ENCODE measurements around the gene RREB1. TPM values are rescaled to one million over a fixed set of nuclear protein-coding genes. Genes with fewer than 3 reads are reported as not detected.

RREB1 gene
- total RNA-seq, 2 donors from 2014 or later: 58.4 to 71.0 TPM

- 54% methylated on average over 9 of the region's 9 CpGs for WGBS
- DNase-seq (ENCODE audit: low spot score): no peak
- TF ChIP-seq POLR2AphosphoS5 (IDR thresholded peaks at IDR 0.05) (no peak), POLR2A (IDR thresholded peaks at IDR 0.05) (no peak)
- TF ChIP-seq, protein P1, sequence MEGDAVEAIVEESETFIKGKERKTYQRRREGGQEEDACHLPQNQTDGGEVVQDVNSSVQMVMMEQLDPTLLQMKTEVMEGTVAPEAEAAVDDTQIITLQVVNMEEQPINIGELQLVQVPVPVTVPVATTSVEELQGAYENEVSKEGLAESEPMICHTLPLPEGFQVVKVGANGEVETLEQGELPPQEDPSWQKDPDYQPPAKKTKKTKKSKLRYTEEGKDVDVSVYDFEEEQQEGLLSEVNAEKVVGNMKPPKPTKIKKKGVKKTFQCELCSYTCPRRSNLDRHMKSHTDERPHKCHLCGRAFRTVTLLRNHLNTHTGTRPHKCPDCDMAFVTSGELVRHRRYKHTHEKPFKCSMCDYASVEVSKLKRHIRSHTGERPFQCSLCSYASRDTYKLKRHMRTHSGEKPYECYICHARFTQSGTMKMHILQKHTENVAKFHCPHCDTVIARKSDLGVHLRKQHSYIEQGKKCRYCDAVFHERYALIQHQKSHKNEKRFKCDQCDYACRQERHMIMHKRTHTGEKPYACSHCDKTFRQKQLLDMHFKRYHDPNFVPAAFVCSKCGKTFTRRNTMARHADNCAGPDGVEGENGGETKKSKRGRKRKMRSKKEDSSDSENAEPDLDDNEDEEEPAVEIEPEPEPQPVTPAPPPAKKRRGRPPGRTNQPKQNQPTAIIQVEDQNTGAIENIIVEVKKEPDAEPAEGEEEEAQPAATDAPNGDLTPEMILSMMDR (IDR thresholded peaks at IDR 0.05): peak in 1 of 4 experiments; percentile 3
- no peaks in the 10 kb centered on the region for H3K27me3 ChIP-seq (replicated peaks; ENCODE audit: insufficient read depth)
- H3K4me3 ChIP-seq: peak overlapping the region; percentile 9 to 10
- intact Hi-C loops (cut with DNase I): no loop called here
- H3K4me1 ChIP-seq (replicated peaks): no peaks in the 10 kb centered on the region
- H3K27ac ChIP-seq: peak overlapping the region; percentile 4 to 51
- no peaks in the 10 kb centered on the region for H3K36me3 ChIP-seq
- H3K9me3 ChIP-seq: no peaks in the 10 kb centered on the region
These were observed 21.3 kb upstream of the RREB1 start for GRCh38 chr6:7086488-7086887.

DNA sequence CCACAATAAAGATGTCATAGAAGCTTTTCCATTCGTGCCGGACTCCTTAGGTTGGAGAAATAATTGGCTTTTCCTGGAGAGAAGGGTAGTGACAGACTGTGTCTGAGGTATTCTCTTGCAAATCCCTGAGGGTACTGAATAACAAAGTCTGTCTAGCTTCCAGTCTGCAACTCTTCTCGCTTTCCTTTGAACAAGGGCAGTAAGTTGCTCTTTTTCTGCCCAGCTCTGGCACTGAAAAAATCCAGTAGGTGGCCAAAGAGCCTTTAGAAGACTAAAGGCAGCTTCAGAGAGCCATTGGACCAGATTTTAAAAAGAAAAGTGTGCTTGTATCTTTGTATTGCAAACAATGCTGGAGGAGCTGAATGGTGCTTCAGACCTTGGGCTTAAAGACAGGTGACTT lies 20.7 kb upstream of the RREB1 start:
- no peaks in the 10 kb centered on the region for H3K36me3 ChIP-seq
- intact Hi-C loops (cut with DNase I): no loop called here
- 36% methylated on average over 3 of the region's 3 CpGs for WGBS
- H3K27me3 ChIP-seq (replicated peaks; ENCODE audit: insufficient read depth): no peaks in the 10 kb centered on the region
- peak overlapping the region; percentile 4 to 51 for H3K27ac ChIP-seq
- no peaks in the 10 kb centered on the region for H3K9me3 ChIP-seq
- H3K4me1 ChIP-seq (replicated peaks): no peaks in the 10 kb centered on the region
- no peak for TF ChIP-seq POLR2A (IDR thresholded peaks at IDR 0.05)
- no peak for TF ChIP-seq POLR2AphosphoS5 (IDR thresholded peaks at IDR 0.05)
- TF ChIP-seq, protein P1 (IDR thresholded peaks at IDR 0.05): peak in 1 of 4 experiments; percentile 20
- DNase-seq (ENCODE audit: low spot score): no peak
- H3K4me3 ChIP-seq: peak overlapping the region; percentile 9 to 10

DNA sequence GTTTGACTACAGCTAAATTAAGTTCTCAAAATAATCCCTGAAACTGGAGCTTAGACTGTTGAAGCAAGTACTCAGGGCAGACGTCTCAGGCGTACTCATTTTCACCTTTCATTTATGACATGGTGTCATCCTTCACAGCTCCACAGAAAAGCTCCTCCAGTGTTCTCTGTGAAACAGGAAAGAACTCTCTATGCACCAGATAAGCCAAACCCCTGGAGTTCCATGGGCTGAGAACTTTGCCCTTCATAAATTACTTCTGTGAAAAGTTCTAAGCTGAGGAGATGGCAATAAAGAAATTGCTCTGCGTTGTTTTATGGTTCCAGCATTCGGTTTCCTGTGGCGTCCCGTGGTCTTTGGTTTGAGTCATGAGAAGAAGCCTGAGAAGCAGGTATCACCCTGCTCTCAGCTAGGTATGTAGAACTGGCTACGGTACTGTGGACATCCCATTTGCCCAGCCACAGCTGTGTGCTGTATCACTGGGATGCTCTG lies 20.2 kb upstream of the RREB1 start:
- H3K36me3 ChIP-seq: no peaks in the 10 kb centered on the region
- H3K27me3 ChIP-seq (replicated peaks; ENCODE audit: insufficient read depth): no peaks in the 10 kb centered on the region
- no peaks in the 10 kb centered on the region for H3K9me3 ChIP-seq
- no peak overlapping the region for H3K4me3 ChIP-seq
- intact Hi-C loops (cut with DNase I): no loop called here
- TF ChIP-seq, protein P1 (IDR thresholded peaks at IDR 0.05): no peak
- TF ChIP-seq POLR2AphosphoS5 (IDR thresholded peaks at IDR 0.05) (no peak), POLR2A (IDR thresholded peaks at IDR 0.05) (no peak)
- 79% methylated on average over 7 of the region's 7 CpGs for WGBS
- no peaks in the 10 kb centered on the region for H3K4me1 ChIP-seq (replicated peaks)
- peak overlapping the region in 1 of 2 donors; percentile 4 for H3K27ac ChIP-seq
- no peak for DNase-seq (ENCODE audit: low spot score)

DNA sequence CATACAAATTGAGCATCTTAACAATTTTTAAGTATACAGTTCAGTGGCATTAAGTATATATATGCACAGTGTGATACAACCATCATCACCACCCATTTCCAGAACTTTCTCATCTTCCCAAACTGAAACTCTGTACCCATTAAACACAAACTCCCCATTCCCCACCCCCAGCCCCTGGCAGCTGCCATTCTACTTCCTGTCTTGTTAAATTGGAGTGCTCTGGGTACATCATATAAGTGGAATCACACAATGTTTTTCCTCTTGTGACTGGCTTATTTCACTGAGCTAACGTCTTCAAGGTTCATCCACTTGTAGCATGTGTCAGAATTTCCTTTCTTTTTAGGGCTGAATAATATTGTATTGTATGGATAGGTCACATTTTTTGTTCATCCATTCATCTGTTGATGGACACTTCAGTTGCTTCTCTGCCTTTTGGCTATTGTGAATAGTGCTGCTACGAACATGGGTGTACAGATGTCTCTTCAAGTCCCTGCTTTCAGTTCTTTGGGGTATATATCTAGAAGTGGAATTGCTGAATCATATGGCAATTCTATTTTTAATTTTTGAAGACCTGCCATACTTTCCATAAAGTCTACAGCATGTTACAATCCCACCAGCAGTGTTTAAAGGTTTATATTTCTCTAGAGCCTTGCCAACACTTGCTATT lies 19.6 kb upstream of the RREB1 start:
- no peaks in the 10 kb centered on the region for H3K4me1 ChIP-seq (replicated peaks)
- TF ChIP-seq POLR2AphosphoS5 (IDR thresholded peaks at IDR 0.05): no peak
- no peak for TF ChIP-seq POLR2A (IDR thresholded peaks at IDR 0.05)
- TF ChIP-seq, protein P1 (IDR thresholded peaks at IDR 0.05): no peak
- DNase-seq (ENCODE audit: low spot score): no peak

GRCh38 chr6:7098993-7099392 lies 8.8 kb upstream of the RREB1 start:
- Histone ChIP-seq H3K27me3 (replicated peaks; ENCODE audit: insufficient read depth) (no peaks in the 10 kb centered on the region), H3K4me1 (replicated peaks) (no peaks in the 10 kb centered on the region), H3K9me3 (no peaks in the 10 kb centered on the region), H3K4me3 (no peak overlapping the region), H3K36me3 (no peaks in the 10 kb centered on the region), H3K27ac (no peak overlapping the region)
- DNase-seq (ENCODE audit: low spot score): no peak
- 94% methylated on average over 2 of the region's 2 CpGs for WGBS
- TF ChIP-seq POLR2A (IDR thresholded peaks at IDR 0.05): no peak
- TF ChIP-seq, protein P1 (IDR thresholded peaks at IDR 0.05): no peak
- intact Hi-C loops (cut with DNase I): no loop called here

More for the DNA sequence above, 19.6 kb upstream of the RREB1 start:
- no peak overlapping the region for H3K27ac ChIP-seq
- H3K36me3 ChIP-seq: no peaks in the 10 kb centered on the region
- intact Hi-C loops (cut with DNase I): no loop called here
- no peak overlapping the region for H3K4me3 ChIP-seq
- WGBS: 71% methylated on average over 2 of the region's 2 CpGs
- H3K27me3 ChIP-seq (replicated peaks; ENCODE audit: insufficient read depth): no peaks in the 10 kb centered on the region
- H3K9me3 ChIP-seq: no peaks in the 10 kb centered on the region

Data from prostate gland (tissue), 2 donors.